HFF-Myc (cell line): ENCODE results near the gene DNAH8.

Experiments used
- DNase-seq: peaks from one replicate; pipeline ENCODE4 v3.0.0-alpha.2; 2011; ENCODE audit warnings: low read depth; ENCODE audit errors: extremely low read depth
- H3K4me3 ChIP-seq: replicated peaks from 2 replicates; pipeline ENCODE4 v1.5.1; 2011; ENCODE audit warnings: low read depth, mild to moderate bottlenecking, control low read depth, low read length
- TF ChIP-seq, protein P1 (sequence below): IDR thresholded peaks from 2 replicates; pipeline ENCODE4 v1.5.1; 2012; ENCODE audit warnings: mild to moderate bottlenecking, low read depth, low read length, control low read depth; ENCODE audit errors: missing control alignments

Gene DNAH8

DNA sequence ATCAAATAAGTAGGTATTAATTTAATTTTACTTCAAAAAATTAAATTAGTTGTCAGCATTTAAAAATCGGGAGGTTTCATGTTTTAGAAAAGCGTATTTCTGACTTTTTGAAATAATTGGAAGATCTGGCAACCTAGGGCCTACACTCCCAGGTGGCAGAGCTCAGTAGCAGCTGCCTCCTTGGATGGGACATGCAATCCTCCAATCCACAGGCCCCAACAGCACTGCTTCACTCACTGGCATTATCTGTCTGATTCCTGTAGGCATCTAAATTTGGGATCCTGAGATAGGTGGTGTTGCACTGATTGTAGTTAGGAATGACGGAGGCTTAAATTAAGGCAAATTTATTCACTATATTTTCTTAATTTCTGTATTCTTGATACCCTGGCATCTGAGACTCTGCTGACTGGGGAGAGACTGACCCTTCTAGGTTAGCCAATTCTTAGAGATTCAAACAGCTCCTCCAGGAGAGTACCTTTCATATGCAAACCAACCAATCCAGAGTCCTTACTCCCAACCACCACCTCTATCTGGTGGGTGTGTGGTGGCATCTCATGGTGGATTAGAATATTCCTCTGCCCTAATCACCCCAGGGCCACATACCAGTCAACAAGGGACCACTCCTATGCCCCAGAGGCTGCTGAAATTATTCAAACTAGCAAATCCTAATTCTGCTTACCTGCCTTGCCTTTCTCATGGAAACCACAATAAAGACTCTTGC is 186.9 kb downstream of the DNAH8 start:
- TF ChIP-seq, protein P1, sequence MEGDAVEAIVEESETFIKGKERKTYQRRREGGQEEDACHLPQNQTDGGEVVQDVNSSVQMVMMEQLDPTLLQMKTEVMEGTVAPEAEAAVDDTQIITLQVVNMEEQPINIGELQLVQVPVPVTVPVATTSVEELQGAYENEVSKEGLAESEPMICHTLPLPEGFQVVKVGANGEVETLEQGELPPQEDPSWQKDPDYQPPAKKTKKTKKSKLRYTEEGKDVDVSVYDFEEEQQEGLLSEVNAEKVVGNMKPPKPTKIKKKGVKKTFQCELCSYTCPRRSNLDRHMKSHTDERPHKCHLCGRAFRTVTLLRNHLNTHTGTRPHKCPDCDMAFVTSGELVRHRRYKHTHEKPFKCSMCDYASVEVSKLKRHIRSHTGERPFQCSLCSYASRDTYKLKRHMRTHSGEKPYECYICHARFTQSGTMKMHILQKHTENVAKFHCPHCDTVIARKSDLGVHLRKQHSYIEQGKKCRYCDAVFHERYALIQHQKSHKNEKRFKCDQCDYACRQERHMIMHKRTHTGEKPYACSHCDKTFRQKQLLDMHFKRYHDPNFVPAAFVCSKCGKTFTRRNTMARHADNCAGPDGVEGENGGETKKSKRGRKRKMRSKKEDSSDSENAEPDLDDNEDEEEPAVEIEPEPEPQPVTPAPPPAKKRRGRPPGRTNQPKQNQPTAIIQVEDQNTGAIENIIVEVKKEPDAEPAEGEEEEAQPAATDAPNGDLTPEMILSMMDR = no peak
- no peak for DNase-seq
- H3K4me3 ChIP-seq = no peak overlapping the region

DNA sequence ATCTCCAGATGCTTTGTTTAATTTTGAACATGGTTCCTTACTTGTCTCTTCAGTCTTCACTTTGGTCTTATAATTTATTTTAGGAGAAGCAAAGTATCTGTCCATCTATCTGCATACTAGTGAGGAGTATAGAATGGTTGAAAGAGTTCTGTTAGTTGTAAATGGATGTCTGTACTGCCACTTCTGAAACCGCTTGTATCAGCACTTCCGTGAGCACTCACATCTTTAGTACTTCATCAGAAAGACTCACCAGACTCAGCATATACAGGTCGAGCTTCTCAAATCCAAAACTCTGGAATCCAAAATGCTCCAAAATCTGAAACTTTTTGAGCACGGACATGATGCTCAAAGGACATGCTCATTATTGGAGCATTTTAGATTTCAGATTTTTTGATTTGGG is 191.5 kb downstream of the DNAH8 start:
- TF ChIP-seq, protein P1 = no peak
- H3K4me3 ChIP-seq = no peak overlapping the region
- DNase-seq = no peak

DNA sequence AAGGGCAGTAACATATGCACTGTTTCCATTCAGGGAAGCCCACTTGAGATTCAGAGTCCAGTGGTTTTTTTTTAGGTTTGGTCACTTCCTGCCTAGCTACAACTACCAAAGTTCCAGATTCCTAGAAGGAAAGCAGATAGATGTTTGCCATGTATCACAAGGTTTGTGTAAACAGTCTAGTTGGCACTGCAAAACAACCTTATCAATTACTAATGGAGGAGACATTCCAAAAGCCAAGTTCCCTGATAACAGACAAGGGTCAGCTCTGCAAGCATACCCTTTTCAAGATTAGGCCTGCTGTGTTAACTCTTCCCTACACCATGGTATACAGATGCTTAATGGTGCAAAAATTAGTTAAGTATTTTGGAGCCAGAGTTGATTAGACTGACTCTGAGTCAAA is 192.2 kb downstream of the DNAH8 start:
- no peak for DNase-seq
- H3K4me3 ChIP-seq = no peak overlapping the region
- TF ChIP-seq, protein P1 = no peak

- DNase-seq = no peak
- H3K4me3 ChIP-seq = no peak overlapping the region
- TF ChIP-seq, protein P1 = no peak
Observed at GRCh38 chr6:38909015-38909730, 194.1 kb downstream of the DNAH8 start.

GRCh38 chr6:38910207-38910606 is 195.1 kb downstream of the DNAH8 start:
- TF ChIP-seq, protein P1 = no peak
- no peak overlapping the region for H3K4me3 ChIP-seq
- no peak for DNase-seq

GRCh38 chr6:38912378-38912777 is 197.3 kb downstream of the DNAH8 start:
- no peak overlapping the region for H3K4me3 ChIP-seq
- no peak for DNase-seq
- TF ChIP-seq, protein P1 = no peak
